Ammon's horn (tissue), 1 donor: ENCODE results near the gene KCNK3.
"Not testable (repeated sequence)": the region's sequence is repeated elsewhere in the genome, so short reads cannot be mapped to it uniquely, and the experiment has no call there.

ENCODE experiments used
- DNase-seq: peaks from one replicate; pipeline ENCODE4 v3.0.0-alpha.2; 2016; ENCODE audit warnings: low spot score

KCNK3 gene

DNA sequence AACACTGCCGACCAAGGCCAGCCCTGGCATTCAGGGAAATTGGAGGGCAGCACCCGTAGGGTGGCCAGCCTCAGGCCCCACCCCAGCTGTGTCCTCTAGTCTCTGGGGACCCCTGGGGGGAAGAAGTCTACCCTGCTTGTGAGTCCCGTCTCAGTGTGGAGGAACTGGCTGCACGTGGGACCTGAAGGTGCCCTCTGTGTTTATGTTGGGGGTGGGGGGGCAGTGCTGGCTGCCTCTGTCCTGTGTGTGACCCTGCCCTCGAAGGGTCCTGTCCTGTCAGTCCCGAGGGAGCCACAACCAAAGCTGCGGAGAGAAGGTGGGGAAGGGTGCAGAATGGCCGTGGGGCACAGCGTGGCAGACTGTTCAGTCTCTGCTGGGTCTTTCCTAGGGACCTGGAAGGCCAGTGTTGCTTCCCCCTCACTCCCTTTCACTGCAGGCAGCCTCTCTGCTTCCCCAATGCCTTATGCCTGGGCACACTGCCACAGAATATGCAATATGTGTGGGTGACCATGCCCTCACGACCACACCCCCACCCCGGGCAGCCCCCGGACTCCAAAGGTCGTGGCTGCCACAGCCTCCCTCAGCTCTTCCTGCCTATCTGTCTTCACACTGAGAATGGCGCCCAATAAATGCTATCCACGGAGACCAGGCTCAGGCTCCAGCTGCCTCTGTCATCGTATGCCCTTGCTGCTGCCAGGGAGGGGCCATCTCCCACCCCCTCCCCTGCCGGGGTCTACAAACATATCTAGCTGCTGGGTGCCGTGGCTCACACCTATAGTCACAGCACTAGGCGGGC lies 38.2 kb downstream of the KCNK3 start:
- DNase-seq = no peak

DNA sequence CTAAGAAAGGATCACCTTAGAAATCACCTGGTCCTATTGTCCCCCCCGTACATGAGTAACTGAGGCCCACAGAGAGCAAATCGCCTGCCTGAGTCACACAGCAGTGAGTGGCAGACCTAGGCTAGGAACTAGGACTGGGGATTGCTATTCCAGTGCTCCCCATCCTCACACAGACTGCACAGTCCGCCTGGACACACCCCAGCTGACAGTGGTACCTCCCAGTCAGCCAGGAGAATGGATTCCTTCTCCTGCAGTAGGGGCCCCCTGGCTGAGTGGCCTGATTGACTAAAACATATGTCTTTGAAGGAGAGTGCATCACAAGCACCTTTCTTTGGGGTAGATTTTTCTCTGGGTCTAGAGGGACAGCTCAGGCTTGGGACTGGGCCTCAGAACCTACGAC lies 39.2 kb downstream of the KCNK3 start:
- DNase-seq = no peak

DNA sequence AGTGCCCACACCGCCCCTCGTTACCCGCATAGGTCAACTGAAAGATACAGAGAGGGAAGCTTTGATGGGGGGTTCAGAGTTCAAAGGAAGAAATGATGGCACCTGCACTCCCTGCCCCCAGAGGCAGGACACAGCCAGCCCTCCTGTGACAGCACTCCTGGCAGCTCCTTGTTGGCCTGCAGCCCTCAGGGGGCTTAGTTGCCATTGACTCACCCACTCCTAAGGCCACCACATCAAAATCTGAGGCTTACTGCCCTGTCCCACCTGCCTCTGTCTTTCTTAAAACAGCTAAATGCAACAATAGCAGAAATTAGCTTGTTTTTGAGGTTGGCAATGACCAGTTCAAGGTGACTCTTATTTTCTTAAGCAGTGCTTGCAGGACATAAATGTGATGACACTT lies 39.9 kb downstream of the KCNK3 start:
- no peak for DNase-seq

DNA sequence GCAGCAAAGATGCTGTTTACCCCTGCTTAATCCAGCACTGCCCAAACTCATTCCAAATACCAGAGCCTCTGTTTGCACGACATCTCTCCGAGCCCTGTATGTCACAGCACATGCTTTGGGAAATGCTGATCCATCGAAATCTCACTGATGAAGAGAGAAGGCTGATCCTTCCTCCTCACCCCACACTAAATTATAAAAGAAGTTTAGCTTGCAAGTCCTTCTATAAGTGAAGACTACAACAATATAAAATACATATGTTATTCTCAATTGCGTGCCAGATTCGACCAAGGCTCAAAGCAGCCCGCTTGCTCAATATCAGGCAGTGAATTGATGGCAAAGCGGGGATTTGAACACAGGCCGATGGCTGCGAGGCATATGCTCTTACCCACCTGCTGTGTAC lies 40.9 kb downstream of the KCNK3 start:
- DNase-seq = no peak

DNA sequence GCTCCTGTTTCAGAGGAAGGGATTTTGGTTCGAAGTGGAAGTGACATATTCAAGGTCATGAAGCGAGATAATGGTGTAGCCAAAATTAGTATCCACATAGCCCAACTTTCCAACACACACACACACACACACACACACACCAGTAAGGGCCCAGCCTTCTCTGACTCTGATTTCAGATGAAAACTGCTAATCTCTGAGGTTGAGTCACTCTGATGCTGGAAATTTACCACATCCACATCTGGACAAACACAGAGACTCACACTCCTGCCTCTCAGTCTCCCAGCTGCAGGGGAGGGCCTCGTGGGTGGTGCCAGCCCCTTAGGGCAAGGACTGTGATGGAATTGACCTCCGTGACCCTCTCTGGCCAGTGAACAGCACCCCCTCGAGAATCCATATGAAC lies 42.6 kb downstream of the KCNK3 start:
- DNase-seq = no peak

DNA sequence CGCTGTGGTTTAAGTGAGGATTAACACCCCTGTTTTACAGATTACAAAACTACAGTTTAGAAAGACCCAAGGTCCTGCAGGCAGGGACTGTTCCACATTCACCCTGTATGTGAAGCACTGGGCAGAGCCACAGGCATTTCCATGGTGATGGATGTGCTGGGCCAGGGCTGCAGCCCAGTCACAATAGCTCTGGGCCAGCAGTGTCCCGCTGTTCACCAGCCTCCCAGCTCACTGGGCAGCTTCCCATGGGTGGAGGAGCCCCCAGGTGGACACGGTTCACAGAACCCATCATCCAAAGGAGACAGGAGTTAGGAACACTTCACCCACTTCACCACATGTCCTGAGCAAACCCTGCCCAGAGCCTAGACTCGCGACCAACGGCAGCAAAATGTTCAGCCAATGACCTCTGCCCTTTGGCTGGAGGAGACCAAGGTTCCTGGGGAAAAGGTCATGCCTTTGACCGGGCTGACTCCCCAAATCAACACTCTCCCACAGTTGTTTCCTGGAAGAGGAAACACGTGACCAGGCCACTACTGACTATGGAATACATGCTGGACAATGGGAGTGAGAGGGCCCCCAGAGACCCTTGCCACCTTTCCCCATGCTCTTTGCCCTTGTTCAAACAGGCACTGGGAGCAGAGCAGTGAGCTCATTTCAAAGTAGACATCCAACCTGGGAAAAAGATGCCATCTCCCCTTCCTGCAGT lies 43.5 kb downstream of the KCNK3 start:
- DNase-seq = peak; percentile 47

DNA sequence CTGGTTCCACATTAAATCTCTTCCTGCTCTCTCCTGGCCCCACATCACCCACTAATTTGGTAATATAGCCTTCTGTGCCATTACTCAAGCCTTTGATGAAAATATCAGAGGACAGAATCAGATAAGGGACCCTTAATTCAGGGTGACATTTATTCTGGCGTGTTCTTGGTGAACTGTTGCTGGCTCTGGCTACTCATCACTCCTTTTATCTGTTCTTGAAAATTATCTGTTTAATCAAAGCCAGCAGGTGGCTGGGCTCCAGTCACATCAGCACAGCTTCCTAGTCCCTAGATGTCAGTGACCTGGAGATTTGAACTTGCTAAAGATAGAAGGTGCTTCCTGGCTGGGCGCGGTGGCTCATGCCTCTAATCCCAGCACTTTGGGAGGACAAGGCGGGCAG lies 44.7 kb downstream of the KCNK3 start:
- no peak for DNase-seq

DNA sequence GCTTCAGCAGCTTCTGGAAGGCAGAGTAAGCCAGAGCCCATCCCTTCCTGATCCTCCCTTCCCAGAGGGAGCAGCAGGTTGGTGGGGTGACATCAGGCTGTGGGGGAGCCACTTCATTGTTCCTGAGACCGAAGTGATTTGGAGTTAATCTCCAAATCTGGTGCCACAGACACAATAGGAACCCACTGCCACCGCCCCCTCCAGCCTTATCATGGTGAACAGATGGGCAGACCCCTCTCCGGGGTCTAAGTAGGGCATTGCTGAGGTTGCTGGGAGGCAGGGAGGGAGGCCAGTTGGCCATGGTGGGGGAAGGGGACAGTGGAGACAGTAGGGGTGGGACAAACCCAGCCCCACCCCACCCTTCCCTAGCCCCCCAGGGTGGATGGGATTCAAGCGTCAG lies 46.0 kb downstream of the KCNK3 start:
- no peak for DNase-seq

DNA sequence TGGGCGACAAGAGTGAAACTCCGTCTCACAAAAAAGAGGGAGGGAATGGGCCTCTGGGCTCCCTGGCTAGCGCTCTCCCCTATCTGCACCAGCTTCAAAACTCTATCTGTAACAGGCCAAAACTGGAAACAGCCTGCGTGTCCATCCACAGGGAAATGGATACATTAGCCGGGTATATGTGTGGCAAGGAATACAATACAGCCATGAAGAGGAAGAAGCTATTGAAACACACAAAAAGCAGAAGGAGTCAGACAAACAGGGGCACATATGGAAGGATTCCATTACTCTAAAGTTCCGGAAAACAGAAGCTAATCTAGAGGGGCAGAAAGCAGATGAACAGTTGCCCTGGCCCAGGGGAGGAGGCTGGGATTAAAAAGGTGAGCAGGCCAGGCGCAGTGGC lies 47.0 kb downstream of the KCNK3 start:
- DNase-seq = no peak

DNA sequence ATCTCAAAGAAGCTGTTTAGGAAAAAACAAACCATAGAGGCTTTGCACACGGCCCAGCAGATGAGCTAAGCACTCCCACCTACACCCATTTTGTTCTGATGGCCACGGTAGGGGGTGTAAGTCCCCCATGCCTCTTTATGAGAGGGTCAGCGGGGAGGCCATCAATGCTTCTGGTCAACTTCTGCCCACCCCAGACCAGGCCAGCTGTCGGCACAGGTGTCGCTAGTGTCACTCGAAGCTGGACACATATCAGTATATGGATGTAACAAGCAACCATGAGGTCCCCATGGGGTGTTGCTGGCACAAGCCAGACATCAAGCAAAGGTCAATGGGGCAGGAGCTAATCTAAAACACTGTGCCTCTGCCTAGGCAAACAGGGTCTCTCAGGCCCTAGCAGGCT lies 47.8 kb downstream of the KCNK3 start:
- DNase-seq = no peak

DNA sequence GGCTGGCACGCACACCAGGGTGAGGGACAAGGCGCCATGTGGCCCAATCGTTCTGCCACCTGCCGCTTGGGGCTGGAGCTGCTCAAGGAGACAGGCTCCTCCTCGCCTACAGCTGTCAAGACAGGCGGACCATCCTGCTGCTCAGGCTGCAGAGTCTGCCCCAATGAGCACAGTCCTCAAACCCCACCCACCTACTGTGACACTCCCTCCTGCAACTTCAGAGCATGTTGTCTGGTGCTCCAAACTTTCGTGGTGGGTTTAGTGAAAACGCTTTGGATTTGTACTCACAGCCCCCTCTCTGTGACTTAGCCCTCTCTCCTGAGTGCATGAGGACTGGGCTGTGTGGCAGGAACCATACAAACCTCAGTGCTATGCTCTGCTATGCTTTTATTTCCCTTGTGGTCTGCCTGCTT lies 48.4 kb downstream of the KCNK3 start:
- no peak for DNase-seq

DNA sequence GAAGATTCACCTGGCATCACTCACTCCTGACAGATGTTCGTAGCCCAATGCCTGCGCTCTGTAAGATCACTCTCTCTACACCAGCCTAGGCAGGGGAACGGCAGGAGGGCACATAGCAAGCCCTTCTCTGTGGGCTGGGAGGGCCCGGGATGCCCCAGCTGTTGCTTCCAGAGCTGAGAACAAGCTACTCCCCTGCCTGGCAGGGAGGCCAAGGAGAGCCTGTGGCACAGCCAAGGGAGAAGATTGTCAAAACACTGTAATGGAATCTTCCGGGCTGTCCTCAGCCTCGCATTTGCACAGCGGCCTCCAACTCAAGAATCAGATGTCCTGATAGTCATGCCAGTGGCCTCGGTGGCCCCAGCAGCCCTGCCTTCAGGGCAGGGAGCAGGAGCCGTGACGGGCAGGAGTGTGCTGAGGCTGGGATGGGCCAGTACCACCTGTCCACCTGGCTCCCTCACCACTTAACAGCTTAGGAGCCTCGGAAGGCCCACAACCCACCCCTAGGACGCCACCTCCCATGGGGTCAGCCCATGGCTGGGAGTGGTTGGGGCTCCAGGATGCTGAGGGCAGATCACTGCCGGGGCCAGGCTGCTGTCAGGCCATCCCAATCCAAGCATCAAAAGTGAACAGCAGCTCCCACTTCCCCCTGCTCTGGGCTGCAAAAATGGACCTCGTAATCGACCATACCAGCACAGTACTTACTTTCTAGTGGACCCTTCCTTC lies 49.7 kb downstream of the KCNK3 start:
- no peak for DNase-seq

DNA sequence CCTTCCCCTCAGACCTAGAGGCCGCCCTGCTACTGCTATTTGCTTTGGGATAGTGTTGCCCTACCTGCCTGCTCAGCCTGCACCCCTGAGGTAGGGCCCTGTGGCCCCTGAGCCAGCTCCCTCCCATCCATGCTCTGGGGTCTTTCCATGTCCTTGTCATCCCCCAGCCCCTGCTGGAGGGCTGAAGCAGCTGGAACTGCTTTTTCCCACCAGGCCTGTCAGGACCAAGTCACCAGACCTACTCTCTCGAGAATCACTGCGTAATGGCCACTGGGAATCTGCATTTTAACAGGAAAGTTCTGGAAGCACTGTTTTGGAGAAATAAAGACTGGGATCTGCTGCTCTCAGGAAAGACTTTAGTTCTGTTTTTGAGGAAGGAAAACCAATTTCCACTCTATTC lies 51.3 kb downstream of the KCNK3 start:
- no peak for DNase-seq

DNA sequence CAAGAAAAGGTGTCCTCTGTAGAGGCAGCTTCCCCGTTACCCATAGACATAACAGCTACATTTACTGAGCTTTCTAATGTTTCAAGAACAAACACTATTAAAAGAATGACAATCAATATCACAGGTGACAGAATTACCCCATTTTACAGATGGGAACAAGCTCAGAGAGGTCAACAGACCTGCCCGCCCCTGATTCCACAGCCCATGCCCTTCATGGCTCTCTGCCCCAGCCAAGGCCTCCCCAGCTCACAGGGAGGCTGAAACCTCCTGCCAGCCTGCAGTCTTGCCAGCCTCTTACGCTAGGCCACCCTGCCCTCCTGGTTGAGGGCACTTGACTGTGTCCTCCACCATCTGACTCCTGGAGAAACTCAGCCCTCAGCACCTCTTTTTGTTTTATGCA lies 52.4 kb downstream of the KCNK3 start:
- DNase-seq = no peak

DNA sequence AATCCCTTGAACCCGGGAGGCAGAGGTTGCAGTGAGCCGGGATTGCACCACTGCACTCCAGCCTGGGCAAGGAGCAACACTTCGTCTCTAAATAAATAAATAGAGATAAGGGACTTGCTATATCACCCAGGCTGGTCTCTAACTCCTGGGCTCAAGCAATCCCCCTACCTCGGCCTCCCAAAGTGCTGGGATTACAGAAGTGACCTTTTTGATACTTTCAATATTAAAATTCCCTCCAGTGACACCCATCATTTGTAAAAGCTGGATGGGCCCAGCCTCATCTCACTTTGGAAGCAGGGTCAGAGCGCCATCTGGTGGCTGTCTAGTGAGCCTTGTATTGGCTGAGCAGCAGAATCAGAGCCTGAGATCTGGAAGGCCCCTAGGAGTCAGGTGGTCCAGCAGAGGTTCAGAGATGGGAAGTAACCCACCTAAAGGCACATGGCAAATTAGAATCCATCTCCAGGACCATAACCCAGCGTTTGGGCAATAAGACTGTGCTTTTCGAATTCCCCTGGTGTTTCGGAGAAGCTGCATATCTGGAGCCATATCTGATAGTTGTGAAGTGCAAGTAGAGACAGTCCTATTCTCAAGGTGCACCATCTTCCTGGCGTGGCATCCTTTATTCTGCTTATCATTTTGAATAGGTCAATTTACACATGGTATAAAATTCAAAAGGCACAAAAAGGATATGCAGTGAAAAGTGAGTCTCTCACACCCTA lies 53.2 kb downstream of the KCNK3 start:
- DNase-seq = peak; percentile 90

DNA sequence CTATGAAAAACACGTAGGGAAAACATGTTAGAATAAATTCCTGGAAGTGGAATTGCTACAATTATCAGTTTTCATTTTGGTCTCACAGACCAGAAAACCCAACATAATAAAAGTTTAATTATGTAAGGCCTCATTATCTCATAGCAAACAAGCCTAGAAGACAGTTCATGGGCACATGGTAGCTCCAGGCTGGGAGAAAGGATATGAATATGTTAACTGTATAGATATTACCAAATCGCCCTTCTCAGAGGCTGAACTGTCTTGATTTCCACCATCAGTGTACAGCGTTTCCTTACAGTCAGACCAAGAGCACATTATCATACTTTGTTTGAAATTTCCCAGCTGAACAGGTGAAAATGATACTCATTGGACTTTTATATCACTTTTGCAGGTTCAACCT lies 54.4 kb downstream of the KCNK3 start:
- no peak for DNase-seq

DNA sequence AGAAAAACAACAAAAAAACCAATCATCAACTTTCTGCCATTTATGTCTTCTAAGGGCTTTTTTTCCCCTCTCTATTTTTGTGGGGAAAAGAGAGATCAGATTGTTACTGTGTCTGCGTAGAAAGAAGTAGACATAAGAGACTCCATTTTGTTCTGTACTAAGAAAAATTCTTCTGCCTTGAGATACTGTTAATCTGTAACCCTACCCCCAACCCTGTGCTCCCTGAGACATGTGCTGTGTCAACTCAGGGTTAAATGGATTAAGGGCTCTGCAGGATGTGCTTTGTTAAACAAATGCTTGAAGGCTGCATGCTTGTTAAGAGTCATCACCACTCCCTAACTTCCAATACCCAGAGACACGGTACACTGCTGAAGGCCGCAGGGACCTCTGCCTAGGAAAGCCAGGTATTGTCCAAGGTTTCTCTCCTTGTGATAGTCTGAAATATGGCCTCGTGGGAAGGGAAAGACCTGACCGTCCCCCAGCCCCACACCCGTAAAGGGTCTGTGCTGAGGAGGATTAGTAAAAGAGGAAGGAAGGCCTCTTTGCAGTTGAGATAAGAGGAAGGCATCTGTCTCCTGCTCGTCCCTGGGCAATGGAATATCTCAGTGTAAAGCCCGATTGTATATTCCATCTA lies 57.4 kb downstream of the KCNK3 start:
- DNase-seq = not testable (repeated sequence)

DNA sequence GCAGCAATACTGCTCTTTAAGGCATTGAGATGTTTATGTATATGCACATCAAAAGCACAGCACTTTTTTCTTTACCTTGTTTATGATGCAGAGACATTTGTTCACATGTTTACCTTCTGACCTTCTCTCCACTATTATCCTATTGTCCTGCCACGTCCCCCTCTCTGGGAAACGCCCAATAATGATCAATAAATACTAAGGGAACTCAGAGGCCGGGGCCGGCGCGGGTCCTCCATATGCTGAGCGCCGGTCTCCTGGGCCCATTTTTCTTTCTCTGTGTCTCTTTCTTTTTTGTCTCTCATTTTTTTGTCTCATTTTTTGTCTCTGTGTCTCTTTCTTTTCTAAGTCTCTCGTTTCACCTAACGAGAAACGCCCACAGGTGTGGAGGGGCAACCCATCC lies 57.9 kb downstream of the KCNK3 start:
- DNase-seq = not testable (repeated sequence)

DNA sequence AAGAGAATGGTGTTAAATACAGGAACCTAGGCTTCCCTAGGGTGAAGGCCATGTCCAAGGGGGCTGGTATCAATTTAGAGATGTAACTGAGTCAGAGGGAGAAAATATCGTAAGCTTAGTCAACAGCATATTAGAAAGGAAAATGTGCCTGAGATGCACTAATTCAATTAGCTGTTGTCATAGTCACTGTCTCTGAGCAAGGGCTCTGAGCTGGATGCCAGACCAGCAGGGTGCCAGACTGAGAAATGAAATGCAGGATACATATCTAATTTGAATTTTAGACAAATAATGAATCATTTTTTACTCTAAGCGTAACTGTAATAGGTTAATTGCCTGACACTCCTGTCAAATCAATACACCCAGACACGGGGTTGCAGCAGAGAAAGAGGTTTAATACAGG lies 60.1 kb downstream of the KCNK3 start:
- peak; percentile 55 for DNase-seq

DNA sequence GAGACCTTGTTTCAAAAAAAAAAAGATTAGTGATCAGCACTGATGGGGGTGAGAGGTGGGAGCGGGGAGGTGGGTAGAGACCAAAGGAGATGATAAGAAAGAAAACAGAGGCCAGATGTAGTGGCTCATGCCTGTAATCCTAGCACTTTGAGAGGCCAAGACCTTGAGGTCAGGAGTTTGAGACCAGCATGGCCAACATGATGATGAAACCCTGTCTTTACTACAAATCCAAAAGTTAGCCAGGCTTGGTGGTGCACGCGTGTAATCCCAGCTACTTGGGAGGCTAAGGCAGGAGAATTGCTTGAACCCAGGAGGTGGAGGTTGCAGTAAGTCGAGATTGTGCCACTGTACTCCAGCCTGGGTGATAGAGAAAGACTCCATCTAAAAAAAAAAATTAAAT lies 62.0 kb downstream of the KCNK3 start:
- no peak for DNase-seq

DNA sequence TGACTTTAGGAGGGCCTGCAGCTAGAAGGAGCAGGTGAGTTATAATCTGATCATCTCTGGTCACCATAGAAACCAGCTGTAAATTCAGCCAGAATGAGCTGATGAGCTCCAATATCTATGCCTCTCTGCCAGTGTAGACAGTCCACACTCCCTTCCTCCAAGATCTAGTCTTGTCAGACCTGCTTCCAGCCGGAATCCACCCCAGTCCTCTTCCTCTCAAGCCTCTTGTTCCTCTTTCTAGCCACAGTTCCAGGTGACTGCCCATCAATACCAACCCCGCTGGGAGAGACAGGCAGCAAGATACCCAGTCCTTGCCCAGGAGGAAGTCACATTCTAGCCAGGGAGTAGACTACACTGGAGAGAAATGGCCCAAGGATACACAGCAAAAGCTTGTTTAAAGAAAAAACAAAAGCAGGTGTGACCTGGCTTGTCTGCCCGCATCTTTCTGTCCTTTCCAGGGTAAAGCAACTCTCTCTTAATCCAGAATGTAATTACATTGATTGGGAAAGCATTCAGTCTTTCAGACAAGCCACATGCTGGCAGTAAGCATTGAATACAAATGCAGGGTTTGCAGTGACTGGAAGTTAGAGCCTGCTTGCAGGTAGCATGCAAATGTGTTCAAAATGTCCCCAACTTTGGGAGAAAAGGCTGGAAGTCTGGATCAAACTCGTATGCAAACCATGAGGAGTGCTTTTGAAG lies 62.6 kb downstream of the KCNK3 start:
- no peak for DNase-seq
